HG02870 (cell line): Measurements from ENCODE around the gene CNTRL.
"Not testable (repeated sequence)": the region's sequence is repeated elsewhere in the genome, so short reads cannot be mapped to it uniquely, and the experiment has no call there.

Source experiments
- ATAC-seq: cut with Tn5 transposase; IDR thresholded peaks from one replicate; pipeline ENCODE4 v1.9.1; 2021; ENCODE audit warnings: mild to moderate bottlenecking, moderate library complexity; ENCODE audit not compliant: unreplicated experiment

CNTRL gene

DNA sequence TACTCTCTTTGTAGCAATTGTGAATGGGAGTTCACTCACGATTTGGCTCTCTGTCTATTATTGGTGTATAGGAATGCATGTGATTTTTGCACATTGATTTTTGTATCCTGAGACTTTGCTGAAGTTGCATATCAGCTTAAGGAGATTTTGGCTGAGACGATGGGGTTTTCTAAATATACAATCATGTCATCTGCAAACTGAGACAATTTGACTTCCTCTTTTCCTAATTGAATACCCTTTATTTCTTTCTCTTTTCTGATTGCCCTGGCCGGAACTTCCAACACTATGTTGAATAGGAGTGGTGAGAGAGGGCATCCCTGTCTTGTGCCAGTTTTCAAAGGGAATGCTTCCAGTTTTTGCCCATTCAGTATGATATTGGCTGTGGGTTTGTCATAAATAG, 54.6 kb downstream of the CNTRL start:
- ATAC-seq, result not testable (repeated sequence)

- no peak for ATAC-seq
Measured at GRCh38 chr9:121133104-121133816, 58.5 kb downstream of the CNTRL start.

GRCh38 chr9:121135642-121136041, 60.9 kb downstream of the CNTRL start:
- no peak for ATAC-seq

GRCh38 chr9:121138561-121138960, 63.8 kb downstream of the CNTRL start:
- ATAC-seq, result no peak

- no peak for ATAC-seq
Measured at GRCh38 chr9:121138973-121139372, 64.2 kb downstream of the CNTRL start.

- no peak for ATAC-seq
Measured at GRCh38 chr9:121140162-121140561, 65.4 kb downstream of the CNTRL start.

DNA sequence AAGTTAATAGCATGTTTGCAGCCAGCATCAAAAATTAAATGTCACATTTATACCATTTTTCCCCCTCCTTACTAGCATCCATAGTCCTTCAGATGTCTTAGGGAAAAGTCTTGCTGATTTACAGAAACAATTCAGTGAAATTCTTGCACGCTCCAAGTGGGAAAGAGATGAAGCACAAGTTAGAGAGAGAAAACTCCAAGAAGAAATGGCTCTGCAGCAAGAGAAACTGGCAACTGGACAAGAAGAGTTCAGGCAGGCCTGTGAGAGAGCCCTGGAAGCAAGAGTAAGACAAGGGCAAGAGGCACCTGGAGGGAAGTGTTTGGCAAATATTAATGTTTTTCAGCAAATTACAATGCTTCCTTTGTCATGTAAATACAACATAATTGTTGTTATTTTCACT, 66.6 kb downstream of the CNTRL start:
- ATAC-seq, result no peak

GRCh38 chr9:121141706-121142105, 67.0 kb downstream of the CNTRL start:
- ATAC-seq, result no peak

- ATAC-seq, result no peak
Measured at GRCh38 chr9:121143771-121144170, 69.0 kb downstream of the CNTRL start.

GRCh38 chr9:121144482-121144881, 69.7 kb downstream of the CNTRL start:
- no peak for ATAC-seq

DNA sequence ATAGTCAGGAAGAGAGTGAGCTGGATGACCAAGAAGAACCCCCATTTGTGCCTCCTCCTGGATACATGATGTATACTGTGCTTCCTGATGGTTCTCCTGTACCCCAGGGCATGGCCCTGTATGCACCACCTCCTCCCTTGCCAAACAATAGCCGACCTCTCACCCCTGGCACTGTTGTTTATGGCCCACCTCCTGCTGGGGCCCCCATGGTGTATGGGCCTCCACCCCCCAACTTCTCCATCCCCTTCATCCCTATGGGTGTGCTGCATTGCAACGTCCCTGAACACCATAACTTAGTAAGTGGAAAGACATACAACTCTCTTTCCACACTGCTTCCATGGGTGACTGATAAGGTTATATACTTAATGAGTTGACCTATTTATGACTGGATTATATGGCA, 75.4 kb downstream of the CNTRL start:
- no peak for ATAC-seq

DNA sequence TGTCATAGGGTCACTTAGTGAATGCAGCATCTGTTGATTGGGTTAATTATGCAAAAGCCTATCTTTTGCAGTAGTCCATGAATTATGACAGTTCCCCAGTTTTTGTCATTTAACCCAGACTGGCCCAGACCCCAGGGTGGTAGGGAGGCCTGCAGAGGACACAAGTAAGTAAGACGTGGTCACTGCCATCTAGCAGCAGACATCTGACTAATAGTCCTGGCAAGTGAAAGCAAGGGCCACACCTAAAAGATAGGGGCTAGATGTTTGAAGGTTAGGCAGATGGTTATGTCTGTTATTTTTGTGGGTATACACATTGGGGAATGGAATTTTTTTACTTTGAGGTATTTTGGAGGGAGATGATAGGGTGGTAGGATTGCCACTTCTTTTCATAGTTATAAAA, 78.9 kb downstream of the CNTRL start:
- no peak for ATAC-seq

DNA sequence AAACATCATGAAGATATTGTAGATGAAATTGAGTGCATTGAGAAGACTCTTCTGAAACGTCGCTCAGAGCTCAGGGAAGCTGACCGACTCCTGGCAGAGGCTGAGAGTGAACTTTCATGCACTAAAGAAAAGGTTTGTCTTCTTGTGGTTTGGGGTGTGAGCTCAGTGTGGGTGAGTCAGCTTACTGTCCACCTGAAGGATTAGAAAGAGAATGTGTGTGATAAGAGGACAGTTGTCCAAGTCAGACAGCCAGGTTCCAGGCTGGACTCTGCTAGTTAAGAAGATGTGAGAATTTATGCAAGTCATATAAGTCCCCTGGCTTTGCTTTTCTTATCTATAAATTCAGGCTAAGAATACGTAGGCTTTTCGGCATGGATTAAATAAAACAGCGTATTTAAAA, 80.0 kb downstream of the CNTRL start:
- no peak for ATAC-seq

DNA sequence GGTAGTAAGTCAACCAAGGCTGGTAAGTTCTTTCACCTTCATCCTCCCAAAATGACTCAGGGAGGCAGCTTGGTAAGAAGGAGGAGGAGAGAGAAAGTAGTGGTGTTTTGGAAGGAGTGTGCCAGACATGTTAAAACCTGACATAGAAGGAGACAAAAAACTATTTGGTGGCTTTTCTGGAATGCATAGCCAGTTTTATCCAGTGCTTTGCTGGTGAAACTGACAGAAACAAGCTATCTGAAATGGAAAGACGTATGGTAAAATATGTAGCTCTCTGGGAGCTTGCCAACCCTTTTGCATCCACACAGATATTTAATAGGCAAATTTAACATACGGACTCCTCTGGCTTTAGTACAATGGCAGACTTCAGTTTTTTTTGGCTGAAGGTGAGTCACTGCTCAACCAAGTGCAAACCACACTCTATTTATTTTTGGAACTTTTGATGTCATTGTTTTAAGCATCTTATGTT, 81.5 kb downstream of the CNTRL start:
- peak; percentile 83 for ATAC-seq

DNA sequence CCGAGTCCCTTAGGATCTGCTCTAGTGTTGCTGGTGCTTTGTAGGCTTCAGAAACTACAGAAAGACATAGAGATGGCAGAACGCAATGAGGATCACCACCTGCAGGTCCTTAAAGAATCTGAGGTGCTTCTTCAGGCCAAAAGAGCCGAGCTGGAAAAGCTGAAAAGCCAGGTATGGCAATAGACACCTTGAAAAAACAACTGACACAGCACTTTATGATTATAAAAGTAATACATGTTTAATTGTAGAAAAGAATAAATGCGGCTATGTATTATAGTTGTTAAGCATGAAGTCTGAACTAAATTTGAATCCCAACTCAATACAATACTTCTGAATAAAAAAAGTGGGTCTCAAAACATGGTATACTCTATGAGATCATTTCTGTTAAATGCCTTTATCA, 83.2 kb downstream of the CNTRL start:
- ATAC-seq, result no peak

DNA sequence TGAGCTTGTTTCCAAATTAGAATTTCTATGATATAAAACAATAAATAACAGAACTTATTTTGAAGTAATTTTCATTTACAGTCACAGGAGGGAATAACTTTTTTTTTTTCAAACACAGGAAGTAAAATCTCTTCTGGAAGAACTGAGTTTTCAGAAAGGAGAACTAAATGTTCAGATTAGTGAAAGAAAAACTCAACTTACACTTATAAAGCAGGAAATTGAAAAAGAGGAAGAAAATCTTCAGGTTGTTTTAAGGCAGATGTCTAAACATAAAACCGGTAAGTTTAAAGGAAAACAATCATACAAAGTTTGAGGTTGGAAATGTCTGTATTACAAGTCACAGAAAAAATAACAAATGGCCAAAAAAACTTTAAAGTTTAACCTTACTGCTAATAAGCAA, 85.3 kb downstream of the CNTRL start:
- no peak for ATAC-seq

GRCh38 chr9:121168052-121168451, 93.3 kb downstream of the CNTRL start:
- ATAC-seq, result no peak

- no peak for ATAC-seq
Measured at GRCh38 chr9:121169094-121169601, 94.4 kb downstream of the CNTRL start.

DNA sequence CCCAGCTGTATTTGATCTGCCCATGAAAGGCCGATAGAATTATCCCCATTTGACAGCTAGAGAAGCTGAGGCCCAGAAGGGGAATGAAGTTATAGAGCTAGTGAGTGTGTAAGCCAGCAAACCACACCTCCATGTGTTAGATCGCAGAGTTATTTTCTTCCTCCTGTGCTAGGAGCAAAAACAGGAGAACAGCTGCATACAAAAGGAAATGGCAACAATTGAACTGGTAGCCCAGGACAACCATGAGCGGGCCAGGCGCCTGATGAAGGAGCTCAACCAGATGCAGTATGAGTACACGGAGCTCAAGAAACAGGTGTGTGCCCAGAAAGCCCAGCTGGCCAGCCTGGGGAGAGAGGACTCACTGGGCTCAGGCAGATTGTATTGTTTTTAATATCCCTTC, 96.5 kb downstream of the CNTRL start:
- ATAC-seq, result no peak

GRCh38 chr9:121172726-121173487, 98.2 kb downstream of the CNTRL start:
- ATAC-seq, result no peak

GRCh38 chr9:121173501-121173900, 98.7 kb downstream of the CNTRL start:
- ATAC-seq, result no peak

- ATAC-seq, result no peak
Measured at GRCh38 chr9:121178676-121179372, 104.1 kb downstream of the CNTRL start.
